AG10803 (cell line): ENCODE data around the gene ARID1B.

ENCODE experiments used
- DNase-seq: peaks from one replicate; pipeline ENCODE4 v3.0.0; 2010; ENCODE audit warnings: low read depth
- H3K4me3 ChIP-seq: 2 replicates; pipeline ENCODE4 v1.5.1; 2011; ENCODE audit warnings: mild to moderate bottlenecking, low read length, control low read depth
- CTCF ChIP-seq: conservative IDR thresholded peaks from 2 replicates; pipeline ENCODE4 v1.5.1; 2011; ENCODE audit warnings: mild to moderate bottlenecking, low read length, control low read depth, inconsistent platforms

Gene ARID1B

DNA sequence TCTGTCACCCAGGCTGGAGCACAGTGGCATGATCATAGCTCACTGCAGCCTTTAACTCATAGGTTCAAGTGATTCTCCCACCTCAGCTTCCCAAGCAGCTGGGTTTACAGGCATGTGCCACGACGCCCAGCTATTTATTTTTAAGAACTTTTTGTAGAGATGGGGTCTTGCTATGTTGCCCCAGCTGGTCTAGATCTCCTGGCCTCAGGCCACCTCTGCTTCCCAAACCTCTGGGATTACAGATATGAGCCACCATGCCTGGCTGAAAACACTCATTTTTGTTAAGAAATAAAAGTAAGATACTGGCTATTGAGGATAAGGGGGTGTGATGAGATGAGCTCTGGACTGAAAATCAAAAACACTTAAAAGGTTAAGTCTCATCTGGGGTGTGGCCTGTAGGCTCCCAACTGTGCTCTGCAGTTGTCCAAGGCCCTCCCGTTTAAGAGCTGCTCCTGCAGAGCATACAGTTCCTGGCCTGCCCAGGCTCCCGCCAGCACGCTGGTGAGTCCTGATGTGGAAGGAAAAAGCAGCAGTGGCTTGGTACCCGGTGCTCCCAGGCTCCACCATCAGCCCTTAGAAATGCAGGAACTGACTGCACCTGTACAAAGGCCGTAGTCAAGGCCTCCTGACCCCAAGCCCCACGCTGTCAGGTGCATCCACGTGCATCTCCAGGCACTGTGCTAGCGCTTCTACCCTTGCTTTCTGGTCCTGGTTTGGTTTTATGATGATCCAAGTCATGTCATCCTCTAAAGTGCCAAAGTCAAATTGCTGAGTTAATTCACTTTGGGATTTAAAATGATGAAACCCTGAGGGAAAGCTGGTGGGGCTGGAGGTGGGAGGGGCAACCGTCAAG, 434.7 kb downstream of the ARID1B start:
- no peak for DNase-seq
- no peak overlapping the region for H3K4me3 ChIP-seq
- no peak for TF ChIP-seq CTCF

GRCh38 chr6:157213426-157213825, 436.2 kb downstream of the ARID1B start:
- H3K4me3 ChIP-seq: no peak overlapping the region
- TF ChIP-seq CTCF: no peak
- DNase-seq: no peak

- TF ChIP-seq CTCF: no peak
- H3K4me3 ChIP-seq: no peak overlapping the region
- peak; percentile 16 for DNase-seq
These were observed 436.9 kb downstream of the ARID1B start for GRCh38 chr6:157213907-157214565.

GRCh38 chr6:157215717-157216116, 438.5 kb downstream of the ARID1B start:
- H3K4me3 ChIP-seq: no peak overlapping the region
- DNase-seq: no peak
- TF ChIP-seq CTCF: no peak

DNA sequence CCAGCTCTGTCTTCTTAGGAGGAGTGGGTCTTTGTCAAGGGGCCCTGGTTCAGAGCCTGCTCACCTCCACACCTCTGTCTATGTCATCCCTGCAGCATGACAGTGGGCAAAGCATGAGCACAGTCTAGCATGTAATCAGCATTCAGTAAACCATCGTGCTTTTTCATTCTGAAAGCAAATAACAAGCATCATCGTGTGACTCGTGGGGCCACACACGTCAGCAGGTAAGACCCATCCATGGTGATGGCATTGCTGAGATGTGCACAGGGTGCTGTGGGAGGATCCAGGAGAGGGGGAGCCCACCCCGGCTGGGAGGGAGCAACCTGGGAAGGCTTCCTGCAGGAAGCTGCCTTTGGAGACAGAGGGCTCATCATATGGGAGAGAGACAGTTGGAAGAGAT, 439.4 kb downstream of the ARID1B start:
- no peak for DNase-seq
- TF ChIP-seq CTCF: no peak
- no peak overlapping the region for H3K4me3 ChIP-seq

- no peak overlapping the region for H3K4me3 ChIP-seq
- TF ChIP-seq CTCF: no peak
- no peak for DNase-seq
These were observed 440.2 kb downstream of the ARID1B start for GRCh38 chr6:157217198-157217893.
